NCI-H345 (cell line): ENCODE measurements around the gene PTGIS.
"Not testable (repeated sequence)": the region's sequence is repeated elsewhere in the genome, so short reads cannot be mapped to it uniquely, and the experiment has no call there.

ENCODE experiments used
- DNase-seq: peaks from one replicate; lab custom pipeline; 2025; lab: John Stamatoyannopoulos, UW

Gene PTGIS

GRCh38 chr20:49579874-49580812 is 12.2 kb upstream of the PTGIS start:
- no peak for DNase-seq

DNA sequence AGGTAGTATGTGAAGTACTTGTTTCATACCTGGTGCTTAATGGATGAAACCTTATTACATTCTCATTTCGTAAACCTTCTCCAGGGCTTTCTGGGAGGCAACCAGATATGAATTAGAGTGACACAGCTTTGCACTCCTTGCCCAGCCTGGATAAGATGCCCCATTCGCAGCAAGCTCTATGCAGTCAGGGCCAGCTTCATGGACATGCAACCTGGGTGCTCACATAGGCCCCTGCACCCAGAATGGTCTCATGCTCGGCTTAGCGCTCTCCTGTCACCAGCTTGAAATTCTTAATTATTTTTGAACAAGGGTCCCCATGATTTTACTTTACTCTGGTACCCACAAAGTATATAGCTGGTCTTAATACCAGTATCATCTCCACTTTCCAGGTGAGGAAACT is 11.3 kb upstream of the PTGIS start:
- DNase-seq: no peak

DNA sequence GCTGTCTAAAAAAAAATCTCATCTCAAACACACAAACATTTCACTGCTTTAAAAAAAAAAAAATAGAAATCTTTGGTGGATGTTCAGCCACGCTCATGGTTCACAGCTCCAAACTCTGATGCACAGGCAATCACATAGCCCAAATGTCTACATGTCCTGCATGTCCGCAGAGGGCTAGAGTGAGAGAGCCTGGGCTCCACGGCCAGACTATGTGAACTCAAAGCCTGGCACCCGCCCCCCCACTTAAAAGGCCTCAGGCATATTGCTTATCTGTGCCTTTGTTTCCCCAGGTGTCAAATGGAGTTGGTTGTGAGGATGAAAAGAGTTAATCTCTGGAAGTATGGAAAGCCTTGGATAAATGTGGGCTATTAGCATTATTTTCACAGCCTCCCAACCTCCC is 10.5 kb upstream of the PTGIS start:
- no peak for DNase-seq

GRCh38 chr20:49575551-49576060 is 7.7 kb upstream of the PTGIS start:
- no peak for DNase-seq

- DNase-seq: no peak
Observed at GRCh38 chr20:49573900-49574416, 6.0 kb upstream of the PTGIS start.

DNA sequence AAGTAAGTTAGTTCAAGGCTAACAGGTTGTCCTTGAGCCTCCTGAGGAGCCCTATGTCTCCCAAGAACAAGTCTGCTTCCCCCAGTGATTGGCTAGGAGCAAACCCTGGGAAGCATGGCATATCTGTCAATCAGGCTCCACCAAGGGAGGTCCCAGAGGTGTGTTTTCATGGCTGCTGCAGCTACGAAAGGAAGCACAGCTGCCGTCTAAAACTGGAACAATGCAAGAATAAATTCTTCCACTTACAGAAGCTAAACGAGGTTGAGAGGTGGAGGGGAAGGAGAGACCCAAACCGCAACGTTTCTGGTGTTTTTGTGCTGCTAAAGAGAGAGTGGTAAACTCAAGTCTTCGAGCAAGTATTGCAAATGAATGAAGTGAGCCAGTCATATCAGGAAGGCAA is 4.9 kb upstream of the PTGIS start:
- DNase-seq: no peak

- no peak for DNase-seq
Observed at GRCh38 chr20:49571553-49571835, 3.6 kb upstream of the PTGIS start.

DNA sequence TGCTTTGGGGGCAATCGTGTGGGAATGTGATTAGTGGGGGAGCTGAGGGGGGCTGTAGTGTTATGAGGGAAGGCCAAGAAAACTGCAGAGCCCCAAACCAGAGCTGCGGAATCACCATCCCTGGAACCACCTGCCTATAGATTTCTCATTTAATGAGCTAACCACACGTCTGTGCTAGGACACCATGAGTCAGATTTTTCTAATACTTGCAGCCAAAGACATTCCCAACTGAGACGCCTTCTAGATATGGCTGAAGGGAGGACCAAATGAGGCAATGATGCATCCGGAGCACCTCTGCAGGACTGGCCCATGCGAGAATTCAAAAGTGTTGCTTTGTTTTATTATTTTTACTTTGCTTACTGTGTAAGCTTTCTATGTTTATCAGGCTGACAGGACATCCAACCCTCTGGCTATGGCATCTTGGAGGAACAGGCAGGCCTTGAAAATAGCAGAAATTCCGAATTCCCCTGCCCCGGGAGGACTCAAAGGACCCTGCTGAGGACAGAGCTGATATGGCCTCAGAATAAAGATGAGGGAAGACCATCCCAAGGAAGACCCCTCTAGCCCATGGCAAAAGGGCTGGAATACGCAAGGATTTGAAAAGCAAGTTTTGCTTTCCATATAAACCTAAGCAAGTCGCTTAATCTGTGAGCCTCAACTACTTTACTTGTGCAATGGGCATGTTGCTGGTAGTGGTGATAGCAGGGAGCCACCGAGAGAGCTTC is 3.1 kb upstream of the PTGIS start:
- no peak for DNase-seq

- no peak for DNase-seq
Observed at GRCh38 chr20:49570161-49570827, 2.4 kb upstream of the PTGIS start.

DNA sequence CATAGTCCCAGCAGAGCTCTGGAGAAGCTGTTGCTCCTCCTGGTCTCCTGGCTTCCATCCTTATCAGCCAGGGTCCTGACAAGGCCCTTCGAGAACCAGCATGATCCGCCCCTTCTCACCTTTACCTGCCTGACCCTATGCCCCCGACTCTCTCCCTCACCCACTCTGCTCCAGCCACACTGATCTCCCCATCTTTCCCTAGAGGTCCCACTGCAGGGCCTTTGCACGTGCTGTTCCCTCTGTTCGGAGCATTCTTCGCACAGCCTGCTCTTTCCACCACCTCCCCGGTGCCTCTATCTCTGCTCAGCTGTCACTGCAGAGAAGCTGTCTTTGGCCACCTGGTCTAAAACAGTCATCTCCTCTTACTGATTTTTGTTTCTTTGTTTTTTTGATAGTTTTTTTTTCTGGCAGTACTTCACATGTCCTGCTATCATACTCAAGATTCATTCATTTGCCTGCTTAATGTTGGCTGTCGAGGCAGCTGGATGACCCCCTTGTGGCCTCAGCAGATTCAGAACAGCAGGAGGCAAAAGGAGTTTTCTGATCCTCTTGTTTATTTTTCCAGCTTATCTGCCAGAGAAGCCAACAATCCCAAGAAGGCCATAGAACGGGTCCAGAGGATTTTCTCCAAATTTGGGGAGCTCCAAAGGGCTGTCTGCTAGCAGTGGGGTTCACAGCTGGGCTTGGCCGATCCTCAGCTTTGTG is 1.6 kb upstream of the PTGIS start:
- no peak for DNase-seq

- no peak for DNase-seq
Observed at GRCh38 chr20:49568278-49569151, 578 bp upstream of the PTGIS start.

GRCh38 chr20:49566401-49567364 is 1.3 kb downstream of the PTGIS start:
- DNase-seq: no peak

- DNase-seq: not testable (repeated sequence)
Observed at GRCh38 chr20:49564991-49565390, 2.9 kb downstream of the PTGIS start.

DNA sequence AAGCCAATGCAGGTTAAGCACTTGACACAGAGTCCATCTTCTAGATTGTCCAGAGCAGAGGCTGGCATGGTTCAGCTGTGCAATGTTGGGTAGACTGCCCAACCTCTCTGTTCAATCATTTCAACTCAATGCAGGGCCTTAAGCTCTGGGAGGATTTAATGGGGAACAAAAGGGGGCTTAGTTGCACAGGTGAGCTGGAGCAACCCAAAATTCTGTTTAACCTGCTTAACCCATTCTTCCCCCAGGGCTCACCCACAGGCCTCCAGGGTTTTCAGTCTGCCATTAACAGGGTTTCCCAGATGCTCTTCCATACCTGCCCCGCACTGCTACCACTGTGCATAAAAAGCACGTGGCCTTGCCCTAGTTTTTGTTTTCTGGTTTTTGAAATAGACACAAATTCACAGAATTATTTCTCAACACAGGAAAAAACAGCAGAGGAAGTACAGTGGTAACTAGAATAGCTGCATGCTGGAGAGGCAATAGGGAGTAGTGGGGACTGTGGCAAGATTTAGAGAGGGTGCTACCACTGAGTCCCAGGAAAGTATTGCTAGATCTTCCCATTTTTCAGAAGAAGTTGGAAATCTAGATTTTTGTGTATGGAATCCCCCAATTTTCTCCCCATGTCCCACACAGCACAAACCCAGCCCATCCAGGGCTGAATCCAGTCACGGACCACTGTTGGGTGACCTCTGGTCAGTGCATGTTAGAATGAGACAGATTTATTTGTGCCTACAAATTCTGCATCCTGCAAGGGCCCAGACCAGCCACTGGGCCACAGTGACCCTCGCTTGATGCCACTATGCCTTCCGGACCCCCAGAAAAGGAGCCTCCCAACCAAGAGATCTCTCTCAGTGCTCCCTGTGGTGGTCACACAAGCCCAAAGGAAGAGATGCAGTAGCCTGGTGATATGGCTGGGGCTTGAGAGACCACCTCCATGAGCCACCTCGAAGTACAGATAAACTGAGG is 4.6 kb downstream of the PTGIS start:
- no peak for DNase-seq

GRCh38 chr20:49562311-49563014 is 5.5 kb downstream of the PTGIS start:
- DNase-seq: no peak

DNA sequence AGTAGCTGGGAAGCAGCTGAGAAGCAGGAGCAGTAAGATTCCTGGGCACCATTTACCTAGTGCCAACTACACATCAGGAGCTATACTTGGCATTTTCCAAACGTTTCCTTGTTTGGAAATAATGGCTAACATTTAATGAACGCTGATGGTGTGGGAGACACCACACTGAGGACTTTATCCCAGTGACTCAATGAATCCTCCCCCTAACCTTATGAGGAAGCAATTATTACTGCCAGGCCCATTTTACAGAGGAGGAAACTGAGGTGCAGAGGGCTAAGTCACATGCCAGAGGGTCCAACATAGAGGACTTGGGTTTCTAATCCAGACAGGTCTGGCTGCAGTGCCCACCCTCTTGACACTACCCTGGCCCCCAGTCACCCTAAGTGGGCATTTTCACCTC is 6.1 kb downstream of the PTGIS start:
- DNase-seq: no peak

GRCh38 chr20:49561256-49561655 is 6.7 kb downstream of the PTGIS start:
- no peak for DNase-seq

GRCh38 chr20:49560646-49561045 is 7.3 kb downstream of the PTGIS start:
- DNase-seq: no peak
